Ovary (tissue), 9 donors: Measurements from ENCODE around the gene SUB1. TPM values are rescaled to one million over a fixed set of nuclear protein-coding genes. Genes with fewer than 3 reads are reported as not detected.

Experiments
- DNase-seq, 5 donors: peaks; one replicate each; pipeline ENCODE4 v3.0.0-alpha.2; 2019 to 2020
- H3K27ac ChIP-seq, 2 donors: fragments of 200-600 bp; one replicate each; pipeline versions ENCODE4 v1.5.1 to v1.8.0; 2019 to 2022
- H3K27me3 ChIP-seq: fragments of 200-600 bp; one replicate; pipeline ENCODE4 v1.8.0; 2022
- H3K36me3 ChIP-seq: fragments of 200-600 bp; sonication (generic); one replicate; pipeline ENCODE4 v1.5.1; 2019
- H3K4me1 ChIP-seq: one replicate; pipeline ENCODE4 v1.8.1; 2013; ENCODE audit warnings: mild to moderate bottlenecking, moderate library complexity; ENCODE audit not compliant: insufficient read depth
- H3K4me3 ChIP-seq: fragments of 200-600 bp; sonication (generic); one replicate; pipeline ENCODE4 v1.5.1; 2017
- H3K9me3 ChIP-seq, 2 donors: fragments of 200-600 bp in 1 of 2; sonication (generic) in 1 of 2; one replicate each; pipeline versions ENCODE4 v1.5.1 to v1.8.1; 2013 to 2019; ENCODE audit warnings: mild to moderate bottlenecking in 1 of 2, moderate library complexity in 1 of 2
- EP300 ChIP-seq: sonication (generic); formaldehyde crosslinking; IDR thresholded peaks from one replicate; pipeline ENCODE4 v1.6.1; 2017; ENCODE audit warnings: antibody characterized with exemption
- POLR2A ChIP-seq: fragments of 450-650 bp; IDR thresholded peaks from one replicate; pipeline ENCODE4 v1.6.1; 2017; ENCODE audit warnings: antibody characterized with exemption, mild to moderate bottlenecking, moderate library complexity
- WGBS, 3 donors: extraction: QIAGEN DNeasy Blood & Tissue Kit in 1 of 3; methylation state at CpG; one replicate each; pipeline versions ENCODE4 v1.1.5 to v1.1.7; 2013 to 2017; 5-methylcytosine and 5-hydroxymethylcytosine counted together
- intact Hi-C, 4 donors: fragments of 100-400 bp; cut with DNase I; formaldehyde crosslinking; loops; one replicate each; pipeline versions ENCODE4 v1.11.0 to v1.15.1; 2022 to 2023
- polyA plus RNA-seq, 2 donors: library from polyadenylated mRNA; stranded (reverse); fragments of 200-250 nt in 1 of 2; fragments of 350-450 nt in 1 of 2; fragmentation: Illumina TruSeq in 1 of 2; extraction: RNeasy Lipid Tissue Mini Kit (QIAGEN cat#74804) in 1 of 2; gene quantifications; one replicate each; pipeline ENCODE4 v1.2.3, GENCODE V29; 2013 to 2014
- total RNA-seq, 7 donors: library from RNA; depleted of rRNA in 2 of 7; stranded (reverse); fragments of >200 nt in 2 of 7; fragmentation: NEBNext Ultra II Directional in 3 of 7; extraction: Animal tissue kit (Norgen Biotek cat#: 25700) in 3 of 7; gene quantifications; one replicate each; pipeline versions ENCODE4 v1.1.0 to v1.2.4, GENCODE V29; 2016 to 2023
- TF ChIP-seq, protein P1 (sequence below), 3 donors: fragments of 450-650 bp in 2 of 3; fragments of 200-600 bp in 1 of 3; IDR thresholded peaks; one replicate each; pipeline versions ENCODE4 v1.5.1 to v1.8.0; 2016 to 2022; ENCODE audit warnings: antibody characterized with exemption in 3 of 3, mild to moderate bottlenecking in 1 of 3
- donor health status: DM: no; HTN: no; CAD: no; lungs with moderate emphysema.
- donor health status: DM: no; HTN: no; CAD: no.
- donor health status: Bipolar disorder and iron deficiency.
- donor health status: DM: yes; HTN: yes; CAD: no.
- donor health status: DM: no; HTN: no; CAD: no.
- donor health status: DM: yes; HTN: yes; CAD: no.

The SUB1 gene
- total and polyA plus RNA-seq, 9 donors = 91.9 to 185 (median 124) TPM

DNA sequence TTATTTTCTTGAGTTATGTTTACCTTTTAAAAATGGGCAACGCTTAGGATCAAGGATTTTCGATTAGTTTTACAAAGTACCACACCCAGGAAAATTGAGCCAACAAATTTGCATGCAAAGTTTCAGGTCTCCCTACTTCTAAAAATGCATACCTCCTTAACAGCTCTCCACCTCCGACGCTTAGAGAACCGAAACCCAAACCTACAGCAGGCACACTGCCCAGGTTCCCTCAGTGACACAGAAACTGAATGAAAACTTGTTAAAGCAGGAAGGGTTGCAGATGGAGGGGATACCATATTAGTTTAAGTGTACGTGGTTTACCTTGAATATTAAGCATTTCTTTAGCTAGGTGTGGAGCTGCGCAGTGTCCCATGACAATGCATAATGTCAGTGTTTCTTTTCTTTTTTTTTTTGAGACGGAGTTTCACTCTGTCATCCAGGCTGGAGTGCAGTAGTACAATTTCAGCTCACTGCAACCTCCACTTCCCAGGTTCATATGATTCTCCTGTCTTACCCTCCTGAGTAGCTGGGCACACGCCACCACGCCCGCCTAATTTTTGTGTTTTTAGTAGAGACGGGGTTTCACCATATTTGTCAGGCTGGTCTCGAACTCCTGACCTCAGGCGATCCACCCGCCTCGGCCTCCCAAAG is 1.6 kb upstream of the SUB1 start:
- Histone ChIP-seq H3K27me3 (no peaks in the 10 kb centered on the region), H3K27ac (no peak overlapping the region), H3K4me3 (no peak overlapping the region), H3K4me1 (peaks cover 3% of the 10 kb centered on the region), H3K9me3 (no peaks in the 10 kb centered on the region), H3K36me3 (no peaks in the 10 kb centered on the region)
- no peak for DNase-seq
- intact Hi-C loops = loop anchor here in 2 of 4 donors (5.0 to 10.0 kb wide), 2 partner anchors 76 to 89 kb away; no protein-coding TSS in a partner anchor
- 83 to 86% (median 85%) methylated on average over 16 of the region's 16 CpGs for WGBS, 3 donors
- TF ChIP-seq POLR2A (no peak), EP300 (no peak)
- TF ChIP-seq, protein P1, sequence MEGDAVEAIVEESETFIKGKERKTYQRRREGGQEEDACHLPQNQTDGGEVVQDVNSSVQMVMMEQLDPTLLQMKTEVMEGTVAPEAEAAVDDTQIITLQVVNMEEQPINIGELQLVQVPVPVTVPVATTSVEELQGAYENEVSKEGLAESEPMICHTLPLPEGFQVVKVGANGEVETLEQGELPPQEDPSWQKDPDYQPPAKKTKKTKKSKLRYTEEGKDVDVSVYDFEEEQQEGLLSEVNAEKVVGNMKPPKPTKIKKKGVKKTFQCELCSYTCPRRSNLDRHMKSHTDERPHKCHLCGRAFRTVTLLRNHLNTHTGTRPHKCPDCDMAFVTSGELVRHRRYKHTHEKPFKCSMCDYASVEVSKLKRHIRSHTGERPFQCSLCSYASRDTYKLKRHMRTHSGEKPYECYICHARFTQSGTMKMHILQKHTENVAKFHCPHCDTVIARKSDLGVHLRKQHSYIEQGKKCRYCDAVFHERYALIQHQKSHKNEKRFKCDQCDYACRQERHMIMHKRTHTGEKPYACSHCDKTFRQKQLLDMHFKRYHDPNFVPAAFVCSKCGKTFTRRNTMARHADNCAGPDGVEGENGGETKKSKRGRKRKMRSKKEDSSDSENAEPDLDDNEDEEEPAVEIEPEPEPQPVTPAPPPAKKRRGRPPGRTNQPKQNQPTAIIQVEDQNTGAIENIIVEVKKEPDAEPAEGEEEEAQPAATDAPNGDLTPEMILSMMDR (IDR thresholded peaks at IDR 0.05) = no peak

DNA sequence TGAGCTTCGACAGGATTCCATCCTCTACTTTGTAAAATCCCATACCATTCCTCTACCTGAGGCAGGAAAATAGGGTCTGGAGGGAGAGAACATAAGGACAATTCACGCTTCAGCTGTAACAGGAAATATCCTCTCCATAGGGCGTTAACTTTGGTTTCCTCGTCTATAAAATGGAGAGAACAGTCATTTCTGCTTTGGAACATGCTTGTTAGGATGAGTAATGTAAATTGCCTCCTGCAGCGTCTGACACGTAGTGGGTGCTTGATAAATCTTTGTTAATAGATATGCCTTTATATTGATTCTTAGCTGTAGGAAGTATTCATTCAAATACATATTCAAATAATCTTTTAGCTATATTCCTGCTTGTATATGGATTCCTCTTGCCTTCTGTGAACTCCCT is 711 bp upstream of the SUB1 start:
- no peak for TF ChIP-seq EP300
- TF ChIP-seq, protein P1 (IDR thresholded peaks at IDR 0.05) = no peak
- no peak for TF ChIP-seq POLR2A
- Histone ChIP-seq H3K4me1 (peaks cover 3% of the 10 kb centered on the region), H3K4me3 (no peak overlapping the region), H3K9me3 (no peaks in the 10 kb centered on the region), H3K27ac (no peak overlapping the region), H3K27me3 (no peaks in the 10 kb centered on the region), H3K36me3 (no peaks in the 10 kb centered on the region)
- DNase-seq = no peak
- 78 to 88% (median 79%) methylated on average over 6 of the region's 6 CpGs for WGBS, 3 donors
- intact Hi-C loops = loop anchor here in 2 of 4 donors (5.0 to 10.0 kb wide), 2 partner anchors 77 to 90 kb away; no protein-coding TSS in a partner anchor

DNA sequence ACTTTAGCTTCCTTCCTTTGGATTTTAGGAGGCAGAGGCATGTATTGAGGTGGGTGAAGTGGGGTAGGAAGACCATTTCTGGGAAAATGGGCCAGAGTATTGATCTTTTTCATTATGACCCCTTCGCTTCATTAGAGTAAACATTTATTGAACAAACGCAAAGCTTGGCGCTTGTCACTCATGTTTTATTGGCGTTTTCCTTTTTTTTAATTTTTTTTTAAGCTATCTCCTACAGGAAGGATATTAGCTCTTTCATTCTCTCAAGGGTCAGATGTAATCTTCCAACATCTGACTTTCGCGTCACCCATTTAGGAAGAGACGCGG is 273 bp upstream of the SUB1 start:
- intact Hi-C loops = loop anchor here in 1 of 4 donors (10.0 kb wide), 1 partner anchor 90 kb away; no protein-coding TSS in a partner anchor
- TF ChIP-seq, protein P1 (IDR thresholded peaks at IDR 0.05) = no peak
- TF ChIP-seq EP300 = no peak
- no peak for TF ChIP-seq POLR2A
- DNase-seq = no peak
- Histone ChIP-seq H3K4me3 (peak overlapping the region; percentile 74), H3K27ac (peak overlapping the region in 1 of 2 donors; percentile 95), H3K27me3 (no peaks in the 10 kb centered on the region), H3K9me3 (no peaks in the 10 kb centered on the region), H3K36me3 (no peaks in the 10 kb centered on the region), H3K4me1 (peaks cover 3% of the 10 kb centered on the region)
- WGBS, 3 donors = 25 to 28% (median 27%) methylated on average over 8 of the region's 8 CpGs

DNA sequence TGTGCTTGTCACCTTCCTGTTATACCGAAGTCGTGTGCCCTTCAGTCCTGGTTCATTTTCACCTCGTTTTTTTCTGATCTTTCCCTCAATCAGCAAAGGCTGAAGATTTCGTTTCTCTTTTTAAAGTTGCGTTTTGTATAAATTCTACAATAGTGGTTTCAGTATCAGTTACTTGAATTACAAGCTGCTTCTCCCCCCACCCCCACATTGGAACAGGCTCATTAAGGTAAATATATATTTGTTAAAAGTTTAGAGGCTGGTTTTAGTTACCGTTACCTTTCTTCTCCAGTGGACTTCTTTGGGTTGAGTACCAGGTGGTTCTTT is 881 bp downstream of the SUB1 start:
- Histone ChIP-seq H3K36me3 (no peaks in the 10 kb centered on the region), H3K4me3 (peak overlapping the region; percentile 74), H3K27ac (peak overlapping the region; percentile 95 to 96), H3K9me3 (no peaks in the 10 kb centered on the region), H3K4me1 (peaks cover 3% of the 10 kb centered on the region), H3K27me3 (no peaks in the 10 kb centered on the region)
- 0 to 2% (median 0%) methylated on average over 6 of the region's 6 CpGs for WGBS, 3 donors
- TF ChIP-seq EP300 = no peak
- DNase-seq = no peak
- intact Hi-C loops = loop anchor here in 1 of 4 donors (10.0 kb wide), 1 partner anchor 91 kb away; no protein-coding TSS in a partner anchor

DNA sequence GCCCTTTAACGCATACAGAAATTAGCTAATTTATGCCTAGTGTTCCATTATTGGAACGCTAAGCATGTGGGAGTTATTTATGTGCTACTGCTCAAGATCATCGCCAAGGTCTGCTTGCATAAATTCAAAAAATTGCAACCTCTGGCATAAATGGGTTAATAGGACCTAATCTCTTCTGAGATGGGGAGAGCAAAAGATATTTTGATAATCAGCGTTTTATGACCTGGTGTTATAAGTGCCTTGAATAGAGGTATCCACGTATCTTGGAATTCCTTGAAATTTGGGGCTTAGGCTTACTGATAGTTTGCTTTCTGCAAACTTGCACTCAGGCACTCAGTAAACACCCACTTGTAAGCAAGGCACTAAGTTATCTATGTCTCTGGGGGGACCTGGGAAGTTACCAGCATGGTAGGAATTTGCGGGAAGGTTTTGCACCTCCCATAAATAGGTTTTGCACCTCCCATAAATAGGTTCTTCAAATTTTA is 1.8 kb downstream of the SUB1 start:
- Histone ChIP-seq H3K9me3 (no peaks in the 10 kb centered on the region), H3K27me3 (no peaks in the 10 kb centered on the region), H3K36me3 (no peaks in the 10 kb centered on the region), H3K4me3 (no peak overlapping the region), H3K4me1 (peaks cover 3% of the 10 kb centered on the region), H3K27ac (no peak overlapping the region)
- no peak for TF ChIP-seq POLR2A
- TF ChIP-seq, protein P1 (IDR thresholded peaks at IDR 0.05) = no peak
- no peak for TF ChIP-seq EP300
- intact Hi-C loops = loop anchor here in 1 of 4 donors (10.0 kb wide), 1 partner anchor 92 kb away; no protein-coding TSS in a partner anchor
- no peak for DNase-seq
- WGBS, 3 donors = 48 to 60% (median 53%) methylated on average over 6 of the region's 6 CpGs
